K562 treated with DMSO at 1 percent for 24 hours (cell line): ENCODE data around the gene S100A2. TPM values are rescaled to one million over a fixed set of nuclear protein-coding genes. Genes with fewer than 3 reads are reported as not detected.

ENCODE experiments used
- total RNA-seq: library from RNA; unstranded; fragments of 300-600 nt; gene quantifications from 2 replicates; pipeline ENCODE4 v1.2.3, GENCODE V29; 2022; ENCODE audit warnings: low read depth; ENCODE audit not compliant: insufficient read depth

S100A2 gene
- total RNA-seq, result not detected in 2 replicates

GRCh38 chr1:153565529-153566374 lies at the start of gene S100A2:
Gene S100A2 (minus strand): TSS chr1:153565844. CDS start chr1:153563877, 1,967 bp downstream.

GRCh38 chr1:153612755-153613331 lies 47.2 kb upstream of the S100A2 start, which contains the start of gene S100A16:
Gene S100A16 (minus strand): TSS chr1:153613137. CDS start chr1:153608151, 4,986 bp downstream.

GRCh38 chr1:153548722-153549688 lies 16.6 kb downstream of the S100A2 start, which contains the start of gene S100A3:
Gene S100A3 (minus strand): TSS chr1:153549258. CDS start chr1:153548485, 773 bp downstream.

GRCh38 chr1:153545067-153546055 lies 20.3 kb downstream of the S100A2 start, which contains the start of gene S100A4:
Gene S100A4 (minus strand): TSS chr1:153545806. CDS start chr1:153544794, 1,012 bp downstream.

GRCh38 chr1:153540394-153541361 lies 25.0 kb downstream of the S100A2 start, which contains the start of gene S100A5:
Gene S100A5 (minus strand): TSS chr1:153540934. CDS start chr1:153540191, 743 bp downstream.

GRCh38 chr1:153535242-153536011 lies 30.2 kb downstream of the S100A2 start, which contains the start of gene S100A6:
Gene S100A6 (minus strand): TSS chr1:153535991. CDS start chr1:153535339, 652 bp downstream.

Other genes starting within 250 kb of the S100A2 start
- 10.7 and 11.8 TPM in 2 replicates for gene PGLYRP4, start 217.0 kb downstream of the S100A2 start, total RNA-seq
- not detected in 2 replicates for gene S100A9, start 208.0 kb downstream of the S100A2 start, total RNA-seq
- gene S100A12, start 190.2 kb downstream of the S100A2 start, total RNA-seq, result not detected in 2 replicates
- not detected in 2 replicates for gene S100A8, start 174.8 kb downstream of the S100A2 start, total RNA-seq
- 0.09 TPM in 1 of 2 replicates, not detected in the other for gene S100A7A, start 149.3 kb downstream of the S100A2 start, total RNA-seq
- not detected in 2 replicates for gene S100A7, start 105.2 kb downstream of the S100A2 start, total RNA-seq
- 14.1 and 19.7 TPM in 2 replicates for gene S100A6, start 29.9 kb downstream of the S100A2 start, total RNA-seq
- gene S100A5, start 24.9 kb downstream of the S100A2 start, total RNA-seq, result not detected in 2 replicates
- gene S100A4, start 20.0 kb downstream of the S100A2 start, total RNA-seq, result 5.4 and 6.5 TPM in 2 replicates
- gene S100A3, start 16.6 kb downstream of the S100A2 start, total RNA-seq, result 0.44 TPM in 1 of 2 replicates, not detected in the other
- 5.0 and 5.5 TPM in 2 replicates for gene S100A16, start 47.3 kb upstream of the S100A2 start, total RNA-seq
- 1.3 TPM in 1 of 2 replicates, not detected in the other for gene S100A14, start 50.5 kb upstream of the S100A2 start, total RNA-seq
- gene S100A13, start 61.7 kb upstream of the S100A2 start, total RNA-seq, result 195 and 202 TPM in 2 replicates
- 31.8 and 34.2 TPM in 2 replicates for gene S100A1, start 62.6 kb upstream of the S100A2 start, total RNA-seq
- gene CHTOP, start 68.2 kb upstream of the S100A2 start, total RNA-seq, result 56.0 and 57.4 TPM in 2 replicates
- gene SNAPIN, start 92.9 kb upstream of the S100A2 start, total RNA-seq, result 49.3 and 51.6 TPM in 2 replicates
- 237 and 240 TPM in 2 replicates for gene ILF2, start 105.1 kb upstream of the S100A2 start, total RNA-seq
- gene NPR1, start 112.8 kb upstream of the S100A2 start, total RNA-seq, result not detected in 2 replicates
- 28.2 and 29.5 TPM in 2 replicates for gene INTS3, start 162.2 kb upstream of the S100A2 start, total RNA-seq
- gene SLC27A3, start 209.6 kb upstream of the S100A2 start, total RNA-seq, result 9.0 and 9.3 TPM in 2 replicates